ENCODE results near the gene SLC30A7.
"Not testable (repeated sequence)": the region's sequence is repeated elsewhere in the genome, so short reads cannot be mapped to it uniquely, and the experiment has no call there.

Gene SLC30A7

GRCh38 chr1:100889869-100890482, 5.9 kb upstream of the SLC30A7 start:
- not testable (repeated sequence) for DNase-seq (ENCODE audit: low read depth)

- no peak for DNase-seq (ENCODE audit: low read depth)
Measured at GRCh38 chr1:100891380-100891779, 4.5 kb upstream of the SLC30A7 start.

GRCh38 chr1:100892554-100892953, 3.3 kb upstream of the SLC30A7 start:
- no peak for DNase-seq (ENCODE audit: low read depth)

- no peak for DNase-seq (ENCODE audit: low read depth)
Measured at GRCh38 chr1:100893718-100894117, 2.2 kb upstream of the SLC30A7 start.

- DNase-seq (ENCODE audit: low read depth) = peak; percentile 61
Measured at GRCh38 chr1:100894603-100895539, 1.0 kb upstream of the SLC30A7 start, which contains the start of gene EXTL2. EXTL2 (minus strand) TSS chr1:100894842; CDS start chr1:100888757, 6,085 bp downstream.

- DNase-seq (ENCODE audit: low read depth) = peak; percentile 48
Measured at GRCh38 chr1:100896481-100896982, 642 bp downstream of the SLC30A7 start.

- DNase-seq (ENCODE audit: low read depth) = no peak
Measured at GRCh38 chr1:100902365-100902764, 6.5 kb downstream of the SLC30A7 start.

GRCh38 chr1:100903777-100904176, 7.9 kb downstream of the SLC30A7 start:
- no peak for DNase-seq (ENCODE audit: low read depth)

- DNase-seq (ENCODE audit: low read depth) = no peak
Measured at GRCh38 chr1:100904528-100904927, 8.6 kb downstream of the SLC30A7 start.

- DNase-seq (ENCODE audit: low read depth) = no peak
Measured at GRCh38 chr1:100905181-100905580, 9.3 kb downstream of the SLC30A7 start.

GRCh38 chr1:100907887-100908286, 12.0 kb downstream of the SLC30A7 start:
- DNase-seq (ENCODE audit: low read depth) = no peak

- DNase-seq (ENCODE audit: low read depth) = no peak
Measured at GRCh38 chr1:100909018-100909417, 13.1 kb downstream of the SLC30A7 start.

- no peak for DNase-seq (ENCODE audit: low read depth)
Measured at GRCh38 chr1:100912019-100912418, 16.1 kb downstream of the SLC30A7 start.

GRCh38 chr1:100921110-100921706, 25.3 kb downstream of the SLC30A7 start:
- DNase-seq (ENCODE audit: low read depth) = no peak

- DNase-seq (ENCODE audit: low read depth) = no peak
Measured at GRCh38 chr1:100924212-100924611, 28.3 kb downstream of the SLC30A7 start.

- no peak for DNase-seq (ENCODE audit: low read depth)
Measured at GRCh38 chr1:100924991-100925390, 29.1 kb downstream of the SLC30A7 start.

- DNase-seq (ENCODE audit: low read depth) = no peak
Measured at GRCh38 chr1:100926240-100926639, 30.4 kb downstream of the SLC30A7 start.

GRCh38 chr1:100927276-100927675, 31.4 kb downstream of the SLC30A7 start:
- DNase-seq (ENCODE audit: low read depth) = peak; percentile 10

- DNase-seq (ENCODE audit: low read depth) = no peak
Measured at GRCh38 chr1:100928128-100928527, 32.2 kb downstream of the SLC30A7 start.

GRCh38 chr1:100930494-100930893, 34.6 kb downstream of the SLC30A7 start:
- DNase-seq (ENCODE audit: low read depth) = no peak

- no peak for DNase-seq (ENCODE audit: low read depth)
Measured at GRCh38 chr1:100931716-100932115, 35.8 kb downstream of the SLC30A7 start.

- DNase-seq (ENCODE audit: low read depth) = not testable (repeated sequence)
Measured at GRCh38 chr1:100933555-100933954, 37.7 kb downstream of the SLC30A7 start.
